Adrenal gland (tissue), 12 donors: Measurements from ENCODE around the gene ZNF813. TPM values are rescaled to one million over a fixed set of nuclear protein-coding genes. Genes with fewer than 3 reads are reported as not detected.
A peak's percentile ranks its signal among the peaks of the same experiment; 100 is the strongest.
"Not testable (repeated sequence)": the region's sequence is repeated elsewhere in the genome, so short reads cannot be mapped to it uniquely, and the experiment has no call there.

Source experiments
- DNase-seq, 7 donors: peaks; one replicate each; pipeline ENCODE4 v3.0.0-alpha.2; 2019 to 2020
- H3K27ac ChIP-seq, 5 donors: fragments of 200-600 bp; sonication (generic) in 4 of 5; 1 replicate in 3 of 5; 2 replicates in 2 of 5; pipeline versions ENCODE4 v1.5.1 to v1.8.0; 2016 to 2020; ENCODE audit warnings: mild to moderate bottlenecking in 1 of 5
- H3K27me3 ChIP-seq: fragments of 200-600 bp; 2 replicates; pipeline ENCODE4 v1.8.0; 2021
- H3K36me3 ChIP-seq, 2 donors: fragments of 200-600 bp; replicated peaks in 1 of 2; 1 replicate in 1 of 2; 2 replicates in 1 of 2; pipeline versions ENCODE4 v1.5.1 to v1.8.0; 2018 to 2022
- H3K4me1 ChIP-seq, 2 donors: fragments of 200-600 bp; replicated peaks in 1 of 2; 1 replicate in 1 of 2; 2 replicates in 1 of 2; pipeline versions ENCODE4 v1.5.1 to v1.8.0; 2018 to 2021
- H3K4me3 ChIP-seq, 4 donors: fragments of 200-600 bp; sonication (generic) in 3 of 4; one replicate each; pipeline ENCODE4 v1.5.1; 2016 to 2018
- H3K9me3 ChIP-seq, 3 donors: fragments of 200-600 bp; sonication (generic) in 1 of 3; replicated peaks in 1 of 3; 1 replicate in 2 of 3; 2 replicates in 1 of 3; pipeline versions ENCODE4 v1.5.1 to v1.8.0; 2016 to 2021
- CTCF ChIP-seq, 6 experiments: fragments of 450-650 bp in 4 of 6; fragments of 200-600 bp in 2 of 6; sonication (generic) in 1 of 6; IDR thresholded peaks; 1 replicate in 5 of 6; 2 replicates in 1 of 6; pipeline versions ENCODE4 v1.5.1 to v1.8.0; 2016 to 2021; ENCODE audit warnings: antibody characterized with exemption in 6 of 6, mild to moderate bottlenecking in 2 of 6, moderate library complexity in 1 of 6
- POLR2A ChIP-seq, 2 donors: fragments of 450-650 bp; IDR thresholded peaks; one replicate each; pipeline ENCODE4 v1.6.1; 2017; ENCODE audit warnings: antibody characterized with exemption in 2 of 2, mild to moderate bottlenecking in 2 of 2, moderate library complexity in 1 of 2
- WGBS, 4 donors: extraction: QIAGEN DNeasy Blood & Tissue Kit in 2 of 4; methylation state at CpG; one replicate each; pipeline versions ENCODE4 v1.1.5 to v1.1.7; 2013 to 2017; 5-methylcytosine and 5-hydroxymethylcytosine counted together
- intact Hi-C, 2 donors: fragments of 100-400 bp; cut with DNase I; formaldehyde crosslinking; loops; one replicate each; pipeline versions ENCODE4 v1.14.1 to v1.15.0; 2022 to 2023
- polyA plus RNA-seq, 3 donors: library from polyadenylated mRNA; stranded (reverse); fragments of 200-250 nt in 2 of 3; fragments of 350-450 nt in 1 of 3; fragmentation: Illumina TruSeq in 1 of 3; extraction: RNeasy Lipid Tissue Mini Kit (QIAGEN cat#74804) in 1 of 3; gene quantifications; one replicate each; pipeline ENCODE4 v1.2.3, GENCODE V29; 2013 to 2014
- total RNA-seq, 9 donors: library from RNA; depleted of rRNA in 4 of 9; stranded (reverse); fragments of >200 nt in 4 of 9; fragments of 120-200 nt in 1 of 9; fragmentation: NEBNext Ultra II Directional in 1 of 9; extraction: Animal tissue kit (Norgen Biotek cat#: 25700) in 1 of 9; gene quantifications; one replicate each; pipeline versions ENCODE4 v1.1.0 to v1.2.4, GENCODE V29; 2013 to 2023
- donor health status: healthy with polysubstance abuse.
- donor health status: Bipolar disorder and iron deficiency.
- donor health status: DM: yes; HTN: yes; CAD: no.
- donor health status: DM: no; HTN: no; CAD: no.
- donor health status: DM: no; HTN: no; CAD: no.
- donor health status: DM: yes; HTN: yes; CAD: no.

The ZNF813 gene
- total and polyA plus RNA-seq, 12 donors = 0.51 to 6.4 (median 2.5) TPM

GRCh38 chr19:53466726-53467484 lies 628 bp upstream of the ZNF813 start:
- H3K27me3 ChIP-seq = no peaks in the 10 kb centered on the region
- peak overlapping the region in 3 of 4 donors; percentile 14 to 84 (median 58) for H3K4me3 ChIP-seq
- peak in 3 of 7 donors; percentile 16 to 21 (median 19) for DNase-seq
- peak overlapping the region in 4 of 5 donors; percentile 58 to 75 (median 70) for H3K27ac ChIP-seq
- intact Hi-C loops = no loop called here
- TF ChIP-seq POLR2A (IDR thresholded peaks at IDR 0.05) (no peak), CTCF (IDR thresholded peaks at IDR 0.05) (no peak)
- peaks cover 0 to 14% of the 10 kb centered on the region in 2 donors for H3K4me1 ChIP-seq
- WGBS, 4 donors = 8 to 11% (median 11%) methylated on average over 25 to 31 of the region's 31 CpGs
- H3K36me3 ChIP-seq = no peaks in the 10 kb centered on the region
- no peaks in the 10 kb centered on the region for H3K9me3 ChIP-seq

GRCh38 chr19:53468628-53469027 lies 1.1 kb downstream of the ZNF813 start:
- H3K27me3 ChIP-seq, intact Hi-C loops, H3K36me3 ChIP-seq, H3K9me3 ChIP-seq, DNase-seq: not testable (repeated sequence)
- WGBS, 4 donors = 34 to 40% (median 39%) methylated on average over 8 of the region's 8 CpGs
- peak overlapping the region in 1 of 5 donors; percentile 73 for H3K27ac ChIP-seq
- H3K4me3 ChIP-seq = peak overlapping the region in 1 of 4 donors; percentile 58
- H3K4me1 ChIP-seq = peaks cover 0 to 14% of the 10 kb centered on the region in 2 donors

GRCh38 chr19:53471916-53472315 lies 4.4 kb downstream of the ZNF813 start:
- intact Hi-C loops = no loop called here

GRCh38 chr19:53474832-53475231 lies 7.3 kb downstream of the ZNF813 start:
- H3K9me3 ChIP-seq, H3K4me3 ChIP-seq, H3K36me3 ChIP-seq, H3K27me3 ChIP-seq, H3K27ac ChIP-seq, DNase-seq, intact Hi-C loops, H3K4me1 ChIP-seq: not testable (repeated sequence)
- WGBS, 4 donors = 50 to 79% (median 59%) methylated on average over 1 of the region's 1 CpG

More at GRCh38 chr19:53471916-53472315, 4.4 kb downstream of the ZNF813 start:
- no peak overlapping the region for H3K4me3 ChIP-seq
- H3K27me3 ChIP-seq = no peaks in the 10 kb centered on the region
- no peaks in the 10 kb centered on the region for H3K36me3 ChIP-seq
- H3K9me3 ChIP-seq = no peaks in the 10 kb centered on the region
- peaks cover 0 to 10% of the 10 kb centered on the region in 2 donors for H3K4me1 ChIP-seq
- TF ChIP-seq POLR2A (IDR thresholded peaks at IDR 0.05) (no peak), CTCF (IDR thresholded peaks at IDR 0.05) (no peak)
- H3K27ac ChIP-seq = no peak overlapping the region
- DNase-seq = no peak
- WGBS, 4 donors = 88 to 97% (median 93%) methylated on average over 7 of the region's 7 CpGs

- H3K4me1 ChIP-seq, H3K4me3 ChIP-seq, DNase-seq, intact Hi-C loops, H3K27me3 ChIP-seq, H3K9me3 ChIP-seq, H3K36me3 ChIP-seq, H3K27ac ChIP-seq: not testable (repeated sequence)
- WGBS, 4 donors = 78 to 86% (median 83%) methylated on average over 5 to 6 of the region's 6 CpGs
These were observed 7.9 kb downstream of the ZNF813 start for GRCh38 chr19:53475470-53475869.

- DNase-seq, H3K36me3 ChIP-seq, intact Hi-C loops, H3K4me3 ChIP-seq, H3K4me1 ChIP-seq, H3K27me3 ChIP-seq, H3K27ac ChIP-seq: not testable (repeated sequence)
- H3K9me3 ChIP-seq = peaks cover 0 to 12% (median 0%) of the 10 kb centered on the region in 3 donors
- WGBS, 4 donors = 93 to 100% (median 97%) methylated on average over 2 of the region's 2 CpGs
These were observed 16.2 kb downstream of the ZNF813 start for GRCh38 chr19:53483751-53484150.
